Testis (tissue), 3 donors: ENCODE results near the gene PTPRT. TPM values are rescaled to one million over a fixed set of nuclear protein-coding genes. Genes with fewer than 3 reads are reported as not detected.

Source experiments
- DNase-seq: peaks from one replicate; pipeline ENCODE4 v3.0.0-alpha.2; 2019
- H3K27ac ChIP-seq, 2 donors: fragments of 200-600 bp; sonication (generic); one replicate each; pipeline ENCODE4 v1.5.1; 2019
- H3K27me3 ChIP-seq: fragments of 200-600 bp; sonication (generic); one replicate; pipeline ENCODE4 v1.5.1; 2019
- H3K36me3 ChIP-seq: fragments of 200-600 bp; sonication (generic); one replicate; pipeline ENCODE4 v1.5.1; 2017; ENCODE audit warnings: low read depth; ENCODE audit errors: missing control alignments
- H3K4me1 ChIP-seq: fragments of 200-600 bp; sonication (generic); one replicate; pipeline ENCODE4 v1.5.1; 2019
- H3K4me3 ChIP-seq, 2 donors: fragments of 200-600 bp; sonication (generic); one replicate each; pipeline ENCODE4 v1.5.1; 2017 to 2019
- H3K9me3 ChIP-seq: fragments of 200-600 bp; sonication (generic); one replicate; pipeline ENCODE4 v1.5.1; 2017
- POLR2A ChIP-seq: fragments of 450-650 bp; IDR thresholded peaks from one replicate; pipeline ENCODE4 v1.6.1; 2017; ENCODE audit warnings: antibody characterized with exemption, mild to moderate bottlenecking, moderate library complexity
- WGBS, 2 donors: methylation state at CpG; one replicate each; pipeline ENCODE4 v1.1.5; 2018; 5-methylcytosine and 5-hydroxymethylcytosine counted together
- intact Hi-C: fragments of 100-400 bp; cut with DNase I; formaldehyde crosslinking; loops from one replicate; pipeline ENCODE4 v1.15.1; 2023; ENCODE audit warnings: low total_unique reads
- polyA plus RNA-seq: library from polyadenylated mRNA; stranded (reverse); fragments of 350-450 nt; fragmentation: Illumina TruSeq; extraction: RNeasy Lipid Tissue Mini Kit (QIAGEN cat#74804); gene quantifications from one replicate; pipeline ENCODE4 v1.2.3, GENCODE V29; 2014; ENCODE audit warnings: low read depth, low replicate concordance; ENCODE audit not compliant: insufficient read depth
- total RNA-seq, 2 donors: library from RNA; depleted of rRNA; stranded (reverse); fragments of >200 nt; gene quantifications; one replicate each; pipeline ENCODE4 v1.2.3, GENCODE V29; 2016
- TF ChIP-seq, protein P1 (sequence below), 3 experiments: fragments of 450-650 bp in 2 of 3; fragments of 200-600 bp in 1 of 3; sonication (generic) in 1 of 3; IDR thresholded peaks; one replicate each; pipeline ENCODE4 v1.5.1; 2016 to 2019; ENCODE audit warnings: antibody characterized with exemption in 3 of 3, mild to moderate bottlenecking in 2 of 3, moderate library complexity in 1 of 3

Gene PTPRT
- total and polyA plus RNA-seq, 3 donors from 2014 or later: 2.3 to 2.5 (median 2.3) TPM

DNA sequence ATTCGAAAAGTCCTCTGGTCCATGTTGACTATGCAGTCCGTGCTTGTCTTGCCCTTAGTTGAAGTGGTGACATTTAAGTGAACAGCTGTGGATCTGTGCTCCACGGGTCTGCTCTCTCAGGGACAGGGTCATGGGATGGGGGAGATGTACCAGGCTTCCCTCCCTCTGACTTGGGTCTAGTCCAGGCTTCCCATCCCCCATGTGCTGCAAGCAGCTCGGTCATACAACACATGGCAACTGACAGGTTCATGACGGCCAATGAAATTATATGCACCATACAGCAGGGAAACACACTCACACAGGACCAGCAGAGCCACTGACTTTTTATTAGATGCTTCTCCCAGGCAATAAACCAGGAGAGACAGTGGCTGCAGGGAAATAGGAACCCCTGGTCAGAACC, 201.4 kb downstream of the PTPRT start:
- Histone ChIP-seq H3K4me3 (no peak overlapping the region), H3K4me1 (no peaks in the 10 kb centered on the region), H3K27ac (no peak overlapping the region), H3K27me3 (no peaks in the 10 kb centered on the region), H3K36me3 (no peaks in the 10 kb centered on the region), H3K9me3 (no peaks in the 10 kb centered on the region)
- DNase-seq: no peak
- TF ChIP-seq, protein P1, sequence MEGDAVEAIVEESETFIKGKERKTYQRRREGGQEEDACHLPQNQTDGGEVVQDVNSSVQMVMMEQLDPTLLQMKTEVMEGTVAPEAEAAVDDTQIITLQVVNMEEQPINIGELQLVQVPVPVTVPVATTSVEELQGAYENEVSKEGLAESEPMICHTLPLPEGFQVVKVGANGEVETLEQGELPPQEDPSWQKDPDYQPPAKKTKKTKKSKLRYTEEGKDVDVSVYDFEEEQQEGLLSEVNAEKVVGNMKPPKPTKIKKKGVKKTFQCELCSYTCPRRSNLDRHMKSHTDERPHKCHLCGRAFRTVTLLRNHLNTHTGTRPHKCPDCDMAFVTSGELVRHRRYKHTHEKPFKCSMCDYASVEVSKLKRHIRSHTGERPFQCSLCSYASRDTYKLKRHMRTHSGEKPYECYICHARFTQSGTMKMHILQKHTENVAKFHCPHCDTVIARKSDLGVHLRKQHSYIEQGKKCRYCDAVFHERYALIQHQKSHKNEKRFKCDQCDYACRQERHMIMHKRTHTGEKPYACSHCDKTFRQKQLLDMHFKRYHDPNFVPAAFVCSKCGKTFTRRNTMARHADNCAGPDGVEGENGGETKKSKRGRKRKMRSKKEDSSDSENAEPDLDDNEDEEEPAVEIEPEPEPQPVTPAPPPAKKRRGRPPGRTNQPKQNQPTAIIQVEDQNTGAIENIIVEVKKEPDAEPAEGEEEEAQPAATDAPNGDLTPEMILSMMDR (IDR thresholded peaks at IDR 0.05): no peak
- TF ChIP-seq POLR2A: no peak
- WGBS, 2 donors: 78 to 90% methylated on average over 5 of the region's 5 CpGs
- intact Hi-C loops: no loop called here

DNA sequence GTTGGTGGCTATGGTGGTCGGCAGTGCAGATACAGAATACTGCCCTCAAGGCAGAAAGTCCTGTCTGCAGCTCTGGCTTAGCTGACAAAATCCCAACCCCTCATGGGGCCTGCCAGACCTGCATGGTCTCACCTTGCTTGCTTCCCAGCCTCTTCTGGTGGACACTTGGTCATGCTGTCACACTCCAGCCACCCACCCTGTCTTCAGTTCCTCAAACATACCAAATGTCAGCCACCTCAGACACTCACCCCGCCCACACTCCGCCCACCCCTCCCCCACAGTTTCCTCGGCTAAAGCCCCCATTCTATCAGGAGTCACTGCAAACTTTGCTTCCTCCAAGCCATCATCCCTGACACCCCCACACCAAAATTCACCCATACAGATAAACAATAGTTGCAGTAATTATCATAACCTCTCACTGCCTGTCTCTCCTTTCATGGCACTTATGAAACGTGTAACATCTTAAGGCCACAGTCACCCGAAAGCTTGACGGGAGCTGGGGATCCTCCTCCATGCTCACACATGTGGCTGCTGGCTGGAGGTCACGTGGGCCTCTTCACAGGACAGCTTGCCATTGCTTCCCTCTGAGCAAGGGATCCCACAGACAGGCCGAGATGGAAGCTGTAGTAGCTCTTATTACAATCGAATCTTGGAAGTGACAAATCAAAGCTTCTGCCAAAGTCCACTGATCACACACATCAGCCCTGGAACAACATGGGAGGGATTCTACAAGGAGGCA, 202.2 kb downstream of the PTPRT start:
- Histone ChIP-seq H3K4me3 (no peak overlapping the region), H3K4me1 (no peaks in the 10 kb centered on the region), H3K9me3 (no peaks in the 10 kb centered on the region), H3K36me3 (no peaks in the 10 kb centered on the region), H3K27ac (no peak overlapping the region), H3K27me3 (no peaks in the 10 kb centered on the region)
- intact Hi-C loops: no loop called here
- TF ChIP-seq, protein P1 (IDR thresholded peaks at IDR 0.05): no peak
- no peak for TF ChIP-seq POLR2A
- no peak for DNase-seq
- 69 to 90% methylated on average over 8 to 10 of the region's 10 CpGs for WGBS, 2 donors

DNA sequence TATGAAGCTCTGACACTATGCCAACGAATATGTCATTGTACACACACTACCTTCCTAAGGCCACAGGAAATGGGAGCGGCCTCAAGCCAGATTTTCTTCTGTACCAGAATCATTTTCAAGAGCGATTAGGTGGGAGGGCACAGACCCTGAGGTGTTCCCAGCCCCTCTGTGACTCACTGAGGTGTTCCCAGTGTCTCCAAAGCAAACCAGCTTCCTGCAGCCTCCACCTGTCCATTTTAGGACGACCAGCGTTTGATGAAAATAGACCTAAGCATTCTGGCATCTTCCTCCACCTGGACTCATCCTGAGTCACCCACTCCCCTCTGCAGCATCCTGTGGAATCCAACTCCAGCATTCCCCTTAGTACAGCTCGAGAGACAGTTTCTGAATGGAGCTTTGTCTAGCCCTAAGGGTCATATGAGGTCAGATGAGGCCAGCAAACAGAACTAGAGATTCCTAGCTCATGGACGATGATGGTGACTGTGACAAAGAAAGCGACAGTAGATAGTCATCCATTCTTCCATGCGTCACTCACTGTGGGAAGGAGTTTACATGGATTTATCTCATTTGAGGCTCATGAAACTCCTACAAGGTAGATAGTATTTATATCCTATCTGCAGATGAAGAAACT, 203.4 kb downstream of the PTPRT start:
- no peak overlapping the region for H3K4me3 ChIP-seq
- H3K27ac ChIP-seq: no peak overlapping the region
- TF ChIP-seq POLR2A: no peak
- TF ChIP-seq, protein P1 (IDR thresholded peaks at IDR 0.05): no peak
- intact Hi-C loops: no loop called here
- WGBS, 2 donors: 79 to 85% methylated on average over 9 of the region's 9 CpGs
- H3K36me3 ChIP-seq: no peaks in the 10 kb centered on the region
- H3K27me3 ChIP-seq: no peaks in the 10 kb centered on the region
- DNase-seq: no peak
- no peaks in the 10 kb centered on the region for H3K4me1 ChIP-seq
- no peaks in the 10 kb centered on the region for H3K9me3 ChIP-seq

DNA sequence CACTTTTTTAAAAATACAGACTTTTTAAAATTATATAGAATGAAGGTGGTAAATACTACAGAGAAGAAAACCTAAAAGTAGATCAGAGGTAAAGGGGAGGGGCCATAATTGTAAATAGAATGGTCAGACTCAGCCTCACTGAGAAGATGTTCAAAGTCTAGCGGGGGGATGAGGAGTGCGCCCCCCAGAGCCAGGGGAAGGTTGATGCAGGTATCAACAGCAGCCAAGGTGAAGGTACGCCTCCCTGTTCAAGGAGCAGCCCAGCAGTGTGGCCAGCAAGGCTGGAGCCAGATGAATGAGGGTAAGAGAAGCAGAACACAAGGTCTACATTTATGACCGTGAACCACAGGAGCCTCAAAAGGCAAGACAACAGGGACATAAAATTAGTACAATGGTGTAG, 204.1 kb downstream of the PTPRT start:
- no peaks in the 10 kb centered on the region for H3K27me3 ChIP-seq
- no peaks in the 10 kb centered on the region for H3K4me1 ChIP-seq
- TF ChIP-seq POLR2A: no peak
- TF ChIP-seq, protein P1 (IDR thresholded peaks at IDR 0.05): no peak
- WGBS, 2 donors: 88 to 89% methylated on average over 4 of the region's 4 CpGs
- intact Hi-C loops: no loop called here
- H3K36me3 ChIP-seq: no peaks in the 10 kb centered on the region
- DNase-seq: no peak
- H3K9me3 ChIP-seq: no peaks in the 10 kb centered on the region
- no peak overlapping the region for H3K27ac ChIP-seq
- H3K4me3 ChIP-seq: no peak overlapping the region
